HepG2 (cell line): Measurements from ENCODE around the gene SDK1. TPM values are rescaled to one million over a fixed set of nuclear protein-coding genes. Genes with fewer than 3 reads are reported as not detected.

Source experiments
- CHD4 ChIP-seq: fragments of 200-600 bp; sonication (generic); IDR thresholded peaks from 2 replicates; pipeline ENCODE4 v1.7.0; 2017; ENCODE audit warnings: mild to moderate bottlenecking, low read length, borderline replicate concordance
- DDIT3 ChIP-seq: sonication (generic); formaldehyde crosslinking; IDR thresholded peaks from 2 replicates; pipeline ENCODE4 v1.4.0; 2020; ENCODE audit warnings: mild to moderate bottlenecking, missing genetic modification reagents
- HNRNPH1 ChIP-seq: fragments of 200-400 bp; formaldehyde crosslinking; optimal IDR thresholded peaks from 2 replicates; pipeline ENCODE3; 2017; ENCODE audit warnings: mild to moderate bottlenecking, low read depth, low read length
- KDM4B ChIP-seq: sonication (generic); formaldehyde crosslinking; IDR thresholded peaks from 2 replicates; pipeline ENCODE4 v1.4.0; 2020; ENCODE audit warnings: missing genetic modification reagents
- MAFG ChIP-seq: sonication (generic); formaldehyde crosslinking; IDR thresholded peaks from 2 replicates; pipeline ENCODE4 v1.5.1; 2020; ENCODE audit warnings: mild to moderate bottlenecking, missing genetic modification reagents
- MIER2 ChIP-seq: IDR thresholded peaks from 2 replicates; pipeline ENCODE4 v1.6.1; 2016; ENCODE audit warnings: missing biosample characterization, missing genetic modification reagents
- NR2F1 ChIP-seq, 2 experiments: fragments of 450-650 bp in 1 of 2; formaldehyde crosslinking in 1 of 2; IDR thresholded peaks; 2 replicates each; pipeline versions ENCODE4 v1.5.0 to v1.6.1; 2016 to 2020; ENCODE audit warnings: mild to moderate bottlenecking in 1 of 2, missing compliant biosample characterization in 1 of 2, missing genetic modification reagents in 1 of 2, moderate library complexity in 1 of 2
- ONECUT2 ChIP-seq: sonication (generic); formaldehyde crosslinking; IDR thresholded peaks from 2 replicates; pipeline ENCODE4 v1.4.0; 2020; ENCODE audit warnings: missing genetic modification reagents
- PATZ1 ChIP-seq: sonication (generic); formaldehyde crosslinking; IDR thresholded peaks from 2 replicates; pipeline ENCODE4 v1.4.0; 2020; ENCODE audit warnings: missing genetic modification reagents
- PCBP1 ChIP-seq: fragments of 200-400 bp; formaldehyde crosslinking; IDR thresholded peaks from 2 replicates; pipeline ENCODE4 v1.6.1; 2017; ENCODE audit warnings: mild to moderate bottlenecking, low read depth, low read length, borderline replicate concordance
- RAD21 ChIP-seq: fragments of 450-650 bp; formaldehyde crosslinking; IDR thresholded peaks from 2 replicates; pipeline ENCODE4 v1.5.0; 2020; ENCODE audit warnings: mild to moderate bottlenecking
- SIX4 ChIP-seq: sonication (generic); formaldehyde crosslinking; IDR thresholded peaks from 2 replicates; pipeline ENCODE4 v1.4.0; 2020; ENCODE audit warnings: missing genetic modification reagents
- SP4 ChIP-seq: sonication (generic); formaldehyde crosslinking; IDR thresholded peaks from 2 replicates; pipeline ENCODE4 v1.8.1; 2023; ENCODE audit warnings: mild to moderate bottlenecking, missing genetic modification reagents
- SSRP1 ChIP-seq: IDR thresholded peaks from 2 replicates; pipeline ENCODE4 v1.6.1; 2016; ENCODE audit warnings: control low read depth
- TEAD2 ChIP-seq: sonication (generic); formaldehyde crosslinking; IDR thresholded peaks from 2 replicates; pipeline ENCODE4 v1.9.0; 2021; ENCODE audit warnings: missing genetic modification reagents
- TFE3 ChIP-seq: IDR thresholded peaks from 2 replicates; pipeline ENCODE4 v1.6.1; 2016
- TOPORS ChIP-seq: sonication (generic); formaldehyde crosslinking; IDR thresholded peaks from 2 replicates; pipeline ENCODE4 v1.8.0; 2023; ENCODE audit warnings: mild to moderate bottlenecking, missing genetic modification reagents
- ZFAT ChIP-seq: sonication (generic); formaldehyde crosslinking; conservative IDR thresholded peaks from 2 replicates; pipeline ENCODE4 v1.8.1; 2023; ENCODE audit warnings: missing genetic modification reagents, inconsistent platforms
- ZFP62 ChIP-seq: sonication (generic); formaldehyde crosslinking; IDR thresholded peaks from 2 replicates; pipeline ENCODE4 v1.4.0; 2020; ENCODE audit warnings: missing genetic modification reagents
- ZKSCAN1 ChIP-seq: fragments of 150-350 bp; IDR thresholded peaks from 2 replicates; pipeline ENCODE4 v1.6.1; 2014; ENCODE audit warnings: low read length
- ZNF136 ChIP-seq: sonication (generic); formaldehyde crosslinking; IDR thresholded peaks from 2 replicates; pipeline ENCODE4 v1.8.1; 2022; ENCODE audit warnings: low read depth, mild to moderate bottlenecking, moderate library complexity, missing genetic modification reagents
- ZNF512 ChIP-seq: sonication (generic); formaldehyde crosslinking; IDR thresholded peaks from 2 replicates; pipeline ENCODE4 v1.4.0; 2020; ENCODE audit warnings: mild to moderate bottlenecking, missing genetic modification reagents
- ZNF550 ChIP-seq: sonication (generic); formaldehyde crosslinking; IDR thresholded peaks from 2 replicates; pipeline ENCODE4 v1.4.0; 2020; ENCODE audit warnings: mild to moderate bottlenecking, missing genetic modification reagents, borderline replicate concordance
- ZNF552 ChIP-seq: sonication (generic); formaldehyde crosslinking; IDR thresholded peaks from 2 replicates; pipeline ENCODE4 v1.9.0; 2022; ENCODE audit warnings: missing genetic modification reagents, mild to moderate bottlenecking, borderline replicate concordance
- ZNF607 ChIP-seq: sonication (generic); formaldehyde crosslinking; IDR thresholded peaks from 2 replicates; pipeline ENCODE4 v1.5.1; 2020; ENCODE audit warnings: missing genetic modification reagents, mild to moderate bottlenecking, borderline replicate concordance
- ZNF747 ChIP-seq: sonication (generic); formaldehyde crosslinking; IDR thresholded peaks from 2 replicates; pipeline ENCODE4 v1.8.1; 2023; ENCODE audit warnings: missing genetic modification reagents, mild to moderate bottlenecking, borderline replicate concordance
- ZNF749 ChIP-seq: sonication (generic); formaldehyde crosslinking; IDR thresholded peaks from 2 replicates; pipeline ENCODE4 v1.8.0; 2022; ENCODE audit warnings: mild to moderate bottlenecking, missing genetic modification reagents, moderate library complexity, borderline replicate concordance
- ZNF883 ChIP-seq: sonication (generic); formaldehyde crosslinking; IDR thresholded peaks from 2 replicates; pipeline ENCODE4 v1.5.1; 2020; ENCODE audit warnings: mild to moderate bottlenecking, missing genetic modification reagents; ENCODE audit errors: not compliant biosample characterization
- ZSCAN21 ChIP-seq: sonication (generic); formaldehyde crosslinking; IDR thresholded peaks from 2 replicates; pipeline ENCODE4 v1.8.0; 2022; ENCODE audit warnings: mild to moderate bottlenecking, missing genetic modification reagents, moderate library complexity, borderline replicate concordance
- polyA plus RNA-seq, 8 experiments: library from polyadenylated mRNA; depleted of rRNA in 3 of 8; stranded (reverse) in 7 of 8; unstranded in 1 of 8; fragments of >200 nt; fragmentation: Illumina TruSeq in 4 of 8; extraction: Trizol in 4 of 8; gene quantifications; 2 replicates each; pipeline versions ENCODE4 v1.2.1 to v1.2.3, GENCODE V29; 2011 to 2016; ENCODE audit warnings: low read depth in 4 of 8, missing spikeins in 1 of 8, mixed read lengths in 1 of 8; ENCODE audit not compliant: insufficient read depth in 1 of 8
- total RNA-seq, 5 experiments: library from RNA; depleted of rRNA; stranded (reverse); fragments of >200 nt; fragmentation: Illumina TruSeq; extraction: Trizol; gene quantifications; 2 replicates each; pipeline ENCODE4 v1.2.3, GENCODE V29; 2016; ENCODE audit warnings: low read depth in 1 of 5

Gene SDK1
- total and polyA plus RNA-seq, 2 of the 13 experiments (the other 11 are each of a cell fraction or from before 2014, with no cell fraction given) = 0.35 to 2.4 TPM

GRCh38 chr7:4006687-4007086, 705.6 kb downstream of the SDK1 start (continued):
- TF ChIP-seq TOPORS (CRISPR knock-in tag) = no peak
- no peak for TF ChIP-seq ONECUT2 (CRISPR knock-in tag)
- no peak for TF ChIP-seq ZNF607 (CRISPR knock-in tag)
- TF ChIP-seq HNRNPH1 = no peak
- TF ChIP-seq ZFP62 (CRISPR knock-in tag) = no peak
- no peak for TF ChIP-seq SIX4 (CRISPR knock-in tag)
- peak; percentile 33; the same call in 1 of the 2 replicates for TF ChIP-seq PATZ1 (CRISPR knock-in tag)
- no peak for TF ChIP-seq ZNF749 (CRISPR knock-in tag)
- TF ChIP-seq TEAD2 (CRISPR knock-in tag) = no peak
- TF ChIP-seq ZKSCAN1 = no peak
- TF ChIP-seq SP4 (CRISPR knock-in tag) = no peak; the same call in 1 of the 2 replicates
- TF ChIP-seq ZFAT (CRISPR knock-in tag) = no peak
- TF ChIP-seq ZSCAN21 (CRISPR knock-in tag) = no peak
- no peak for TF ChIP-seq ZNF512
- peak; percentile 43; the same call in 1 of the 2 replicates for TF ChIP-seq ZNF747 (CRISPR knock-in tag)
- no peak for TF ChIP-seq DDIT3
- TF ChIP-seq PCBP1 = no peak
- TF ChIP-seq ZNF550 (CRISPR knock-in tag) = no peak
- no peak for TF ChIP-seq ZNF883 (CRISPR knock-in tag)
- peak; percentile 73 for TF ChIP-seq TFE3 (CRISPR knock-in tag)
- no peak for TF ChIP-seq NR2F1 (CRISPR knock-in tag; IDR thresholded peaks at IDR 0.05)
- no peak for TF ChIP-seq MAFG (CRISPR knock-in tag)
- no peak for TF ChIP-seq ZNF136 (CRISPR knock-in tag)
- no peak for TF ChIP-seq SSRP1 (CRISPR knock-in tag)
- no peak for TF ChIP-seq MIER2 (CRISPR knock-in tag)
- no peak for TF ChIP-seq RAD21 (CRISPR knock-in tag)
- TF ChIP-seq CHD4 = no peak
- TF ChIP-seq KDM4B (CRISPR knock-in tag) = no peak; the same call in 1 of the 2 replicates
- TF ChIP-seq ZNF552 (CRISPR knock-in tag) = no peak
